ENCODE measurements around the gene PMIS2.
"Not testable (repeated sequence)": the region's sequence is repeated elsewhere in the genome, so short reads cannot be mapped to it uniquely, and the experiment has no call there.

Gene PMIS2

DNA sequence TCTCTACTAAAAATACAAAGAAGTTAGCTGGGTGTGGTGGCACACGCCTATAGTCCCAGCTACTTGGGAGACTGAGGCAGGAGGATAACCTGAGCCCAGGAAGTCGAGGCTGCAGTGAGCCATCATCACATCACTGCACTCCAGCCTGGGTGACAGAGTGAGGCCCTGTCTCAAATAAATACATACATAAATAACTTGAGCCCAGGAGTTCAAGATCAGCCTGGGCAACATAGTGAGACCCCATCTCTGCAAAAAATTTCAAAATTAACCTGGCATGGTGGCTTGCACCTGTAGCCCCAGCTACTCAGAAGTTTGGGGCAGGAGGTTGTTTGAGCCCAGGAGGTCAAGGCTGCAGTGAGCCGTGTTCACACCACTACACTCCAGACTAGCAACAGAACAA lies 9.1 kb downstream of the PMIS2 start:
- not testable (repeated sequence) for DNase-seq

DNA sequence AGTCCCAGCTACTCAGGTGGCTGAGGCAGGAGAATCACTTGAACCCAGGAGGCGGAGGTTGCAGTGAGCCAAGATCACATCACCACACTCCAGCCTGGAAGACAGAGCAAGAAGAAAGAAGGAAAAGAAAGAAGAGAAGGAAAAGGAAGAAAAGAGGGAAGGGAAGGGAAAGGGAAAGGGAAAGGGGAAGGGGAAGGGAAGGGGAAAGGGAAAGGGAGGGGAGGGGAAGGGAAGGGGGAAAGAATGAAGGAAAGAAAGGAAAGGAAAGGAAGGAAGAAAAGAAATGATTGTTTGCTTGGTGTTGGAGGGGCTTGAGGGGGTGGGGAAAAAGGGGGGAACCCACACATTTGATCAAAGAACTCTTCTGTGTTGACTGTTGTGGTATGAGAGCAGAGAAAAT lies 10.0 kb downstream of the PMIS2 start:
- DNase-seq: no peak

DNA sequence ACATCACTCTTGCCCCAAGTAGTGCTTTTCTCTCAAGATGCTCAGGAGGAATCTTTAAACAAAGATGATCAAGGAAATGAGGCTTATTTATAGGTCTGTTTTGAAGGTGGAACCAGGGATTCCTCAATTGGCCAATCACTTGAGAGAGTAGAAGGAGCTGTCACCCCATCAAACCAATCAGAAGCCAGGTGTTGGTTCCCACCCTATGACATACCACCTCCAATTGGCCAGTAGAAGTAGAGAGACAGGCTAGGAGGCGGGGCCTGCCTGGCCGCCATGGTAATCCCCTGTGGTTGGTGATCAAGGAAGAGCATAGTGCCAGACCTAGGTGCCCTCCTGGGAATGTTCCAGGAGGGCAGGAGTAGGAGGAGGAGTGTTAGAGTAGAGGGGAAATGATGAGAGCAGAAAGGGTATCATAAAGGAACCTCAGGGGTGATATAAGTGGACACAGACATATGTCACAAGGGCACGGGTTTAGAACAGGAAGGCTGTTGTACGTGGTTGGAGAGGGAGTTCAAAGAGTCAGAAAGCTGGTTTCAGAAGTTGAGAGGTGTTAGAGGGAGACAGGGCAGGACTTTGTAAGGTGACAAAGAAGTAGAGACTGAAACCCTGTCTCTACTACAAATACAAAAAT lies 10.5 kb downstream of the PMIS2 start:
- no peak for DNase-seq

DNA sequence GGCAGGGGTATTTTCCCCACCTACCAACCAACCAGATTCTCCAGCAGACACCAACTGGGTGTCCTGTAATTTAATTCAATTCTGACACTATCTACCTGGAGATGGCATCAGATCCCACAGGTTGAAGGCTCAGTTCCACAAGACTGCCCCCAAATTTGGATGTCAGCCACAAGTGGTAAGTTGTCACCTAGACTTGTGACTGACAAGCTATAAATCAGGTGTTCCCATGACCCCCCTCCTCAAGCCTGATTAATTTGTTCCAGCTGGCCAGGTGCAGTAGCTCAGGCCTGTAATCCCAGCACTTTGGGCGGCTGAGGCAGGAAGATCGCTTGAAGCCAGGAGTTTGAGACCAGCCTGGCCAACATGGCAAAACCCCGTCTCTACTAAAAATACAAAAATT lies 16.0 kb downstream of the PMIS2 start:
- no peak for DNase-seq

DNA sequence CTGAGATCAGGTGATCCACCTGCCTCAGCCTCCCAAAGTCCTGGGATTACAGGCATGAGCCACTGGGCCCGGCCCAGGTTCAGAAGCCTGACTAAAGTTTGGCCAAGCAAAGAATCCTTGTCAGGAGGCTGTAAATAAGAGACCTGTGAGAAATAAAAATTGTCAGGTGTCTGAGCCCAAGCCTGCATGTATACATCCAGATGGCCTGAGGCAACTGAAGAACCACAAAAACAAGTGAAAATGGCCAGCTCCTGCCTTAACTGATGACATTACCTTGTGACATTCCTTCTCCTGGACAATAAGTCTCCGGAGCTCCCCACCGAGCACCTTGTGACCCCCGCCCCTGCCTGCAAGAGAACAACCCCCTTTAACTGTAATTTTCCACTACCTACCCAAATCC lies 18.5 kb downstream of the PMIS2 start:
- not testable (repeated sequence) for DNase-seq

DNA sequence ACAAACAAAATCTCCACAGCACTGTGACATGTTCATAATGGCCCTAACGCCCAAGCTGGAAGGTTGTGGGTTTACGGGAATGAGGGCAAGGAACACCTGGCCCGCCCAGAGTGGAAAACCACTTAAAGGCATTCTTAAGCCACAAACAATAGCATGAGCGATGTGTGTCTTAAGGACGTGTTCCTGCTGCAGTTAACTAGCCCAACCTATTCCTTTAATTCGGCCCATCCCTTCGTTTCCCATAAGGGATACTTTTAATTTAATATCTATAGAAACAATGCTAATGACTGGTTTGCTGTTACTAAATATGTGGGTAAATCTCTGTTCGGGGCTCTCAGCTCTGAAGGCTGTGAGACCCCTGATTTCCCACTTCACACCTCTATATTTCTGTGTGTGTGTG lies 21.2 kb downstream of the PMIS2 start:
- not testable (repeated sequence) for DNase-seq

DNA sequence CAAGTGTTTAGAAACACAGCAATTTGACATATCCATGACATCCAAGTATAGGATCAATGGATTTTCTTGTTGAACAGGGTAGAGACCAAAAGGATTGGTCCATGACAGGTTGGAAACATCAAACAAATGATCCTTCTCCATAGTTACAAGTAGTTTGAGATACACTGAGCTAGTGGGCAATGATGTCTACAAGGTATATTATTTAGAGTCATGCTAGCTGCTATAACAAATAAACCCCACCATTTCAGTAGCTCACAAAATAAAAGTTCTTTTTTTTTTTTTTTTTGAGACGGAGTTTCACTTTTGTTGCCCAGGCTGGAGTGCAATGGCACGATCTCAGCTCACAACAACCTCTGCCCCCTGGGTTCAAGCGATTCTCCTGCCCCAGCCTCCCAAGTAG lies 21.7 kb downstream of the PMIS2 start:
- DNase-seq: no peak

DNA sequence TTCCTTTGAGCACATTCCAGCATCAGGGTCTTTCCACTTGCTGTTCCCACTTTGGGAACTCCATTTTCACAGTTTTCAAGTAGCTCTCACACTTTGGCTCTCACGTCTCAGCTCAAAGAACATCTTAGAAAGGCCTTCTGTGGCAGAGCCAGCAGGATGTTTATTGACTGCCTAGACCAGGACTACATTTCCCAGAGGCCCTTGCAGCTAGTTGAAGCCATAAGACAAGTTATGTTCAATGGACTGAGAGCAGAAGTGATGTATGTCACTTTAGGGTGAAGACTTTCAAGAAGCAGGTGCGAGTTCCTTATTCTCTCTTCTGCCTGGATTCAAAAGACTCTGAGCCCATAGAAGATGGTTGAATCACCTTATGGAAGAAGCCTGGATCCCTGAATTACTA lies 22.3 kb downstream of the PMIS2 start:
- no peak for DNase-seq

DNA sequence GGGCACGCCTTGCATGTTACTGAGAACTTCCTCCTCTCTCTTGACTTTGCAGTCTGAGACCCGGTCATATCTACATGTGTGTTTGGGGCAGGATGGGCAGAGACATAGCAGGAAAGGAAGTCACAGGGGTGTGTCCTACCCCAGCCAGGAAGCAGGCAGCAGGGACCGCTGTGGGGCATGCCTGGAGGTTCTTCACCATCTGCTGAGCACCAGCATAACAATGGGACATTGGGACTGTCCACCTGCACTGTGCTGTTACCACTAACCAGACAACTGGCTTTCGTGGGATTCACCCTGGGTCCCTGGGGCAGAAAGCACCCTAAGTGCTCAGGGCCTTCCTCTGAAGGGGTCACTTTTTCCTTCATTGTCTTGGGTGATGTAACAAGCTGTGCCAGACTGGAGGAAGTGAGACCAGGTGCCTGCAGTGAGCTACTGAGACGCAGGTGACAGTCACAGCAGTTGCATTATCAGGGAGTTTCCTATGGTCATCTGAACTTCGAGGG lies 23.9 kb downstream of the PMIS2 start:
- no peak for DNase-seq

DNA sequence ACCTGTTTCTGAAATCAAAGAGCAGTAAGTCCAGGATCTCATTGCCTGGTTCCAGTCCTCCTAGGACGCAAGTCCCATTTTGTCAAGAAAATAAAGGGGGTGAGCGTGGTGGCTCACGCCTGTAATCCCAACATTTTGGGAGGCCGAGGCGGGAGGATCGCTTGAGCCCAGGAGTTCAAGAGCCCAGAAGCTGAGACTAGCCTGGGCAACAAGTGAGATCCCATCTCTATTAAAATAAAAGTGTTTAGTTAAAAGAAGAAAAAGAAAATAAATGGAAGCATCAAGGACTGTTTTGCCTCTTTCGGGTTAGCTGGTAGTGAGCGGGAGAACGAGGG lies 26.2 kb downstream of the PMIS2 start:
- no peak for DNase-seq

DNA sequence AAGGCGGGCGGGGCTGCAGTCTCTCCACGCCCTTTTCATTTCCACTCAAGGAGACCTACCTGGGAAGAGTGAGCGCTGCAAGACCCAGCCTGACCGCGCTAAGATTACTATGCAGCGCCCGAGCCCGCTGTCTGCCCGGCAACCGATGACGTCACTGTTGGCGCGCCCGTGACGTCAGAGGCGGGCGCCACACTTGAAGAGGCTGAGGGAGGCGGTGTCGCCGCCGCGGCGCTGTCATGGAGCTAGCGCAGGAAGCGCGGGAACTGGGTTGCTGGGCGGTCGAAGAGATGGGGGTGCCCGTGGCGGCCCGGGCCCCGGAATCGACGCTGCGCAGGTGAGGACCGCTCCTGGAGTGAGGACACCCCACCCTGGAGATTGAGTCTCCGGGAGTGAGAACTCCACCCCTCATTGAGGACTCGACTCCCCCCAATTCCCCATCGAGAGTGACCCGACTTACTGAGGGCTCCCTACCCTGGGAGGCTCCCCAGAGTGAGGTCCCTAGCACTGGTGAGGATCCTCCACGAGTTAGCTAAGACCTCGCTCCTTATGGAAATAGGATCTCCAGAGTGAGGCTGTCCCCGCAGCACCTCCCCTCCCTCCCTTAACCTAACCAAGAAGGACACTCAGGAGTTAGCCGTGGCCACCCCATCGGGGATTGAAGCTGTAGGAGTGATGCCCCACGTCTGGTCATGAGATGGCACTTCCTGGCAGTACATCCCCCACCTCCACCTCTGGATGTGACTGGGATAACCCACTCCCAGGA lies 26.8 kb downstream of the PMIS2 start, which contains the start of gene HAUS5:
TSS of gene HAUS5 (plus strand) at position 177 of the 763 bp plus-strand sequence. CDS start at position 237, 60 bp downstream.
- peak; percentile 67 for DNase-seq

DNA sequence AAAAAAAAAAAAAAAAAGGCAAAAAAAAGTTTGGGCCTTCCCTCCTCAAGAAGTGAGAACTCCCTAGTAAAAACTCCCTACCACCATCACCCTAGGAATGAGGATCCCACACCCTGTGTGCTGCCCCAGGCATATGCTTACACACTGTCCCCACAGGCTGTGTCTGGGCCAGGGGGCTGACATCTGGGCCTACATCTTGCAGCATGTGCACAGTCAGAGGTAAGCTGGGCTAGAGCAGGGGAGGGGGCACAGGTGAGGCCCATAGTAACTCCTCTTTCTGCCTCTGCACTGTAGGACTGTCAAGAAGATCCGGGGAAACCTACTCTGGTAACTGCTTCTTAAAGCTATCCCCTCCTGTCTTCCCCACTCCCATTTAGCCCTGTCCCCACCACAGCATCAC lies 27.6 kb downstream of the PMIS2 start:
- no peak for DNase-seq

DNA sequence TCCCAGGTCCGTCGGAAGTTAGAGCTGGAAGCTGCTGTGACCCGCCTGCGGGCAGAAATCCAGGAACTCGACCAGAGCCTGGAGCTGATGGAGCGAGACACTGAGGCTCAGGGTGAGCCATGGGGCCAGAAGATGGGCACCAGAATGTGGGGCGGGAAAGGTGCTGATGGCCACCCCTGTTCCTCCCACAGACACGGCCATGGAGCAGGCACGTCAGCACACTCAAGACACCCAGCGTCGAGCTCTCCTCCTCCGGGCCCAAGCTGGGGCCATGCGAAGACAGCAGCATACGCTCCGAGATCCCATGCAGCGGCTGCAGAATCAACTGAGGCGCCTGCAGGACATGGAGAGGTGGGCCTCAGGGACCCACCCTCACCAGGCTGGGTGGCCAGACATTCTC lies 29.1 kb downstream of the PMIS2 start:
- no peak for DNase-seq

DNA sequence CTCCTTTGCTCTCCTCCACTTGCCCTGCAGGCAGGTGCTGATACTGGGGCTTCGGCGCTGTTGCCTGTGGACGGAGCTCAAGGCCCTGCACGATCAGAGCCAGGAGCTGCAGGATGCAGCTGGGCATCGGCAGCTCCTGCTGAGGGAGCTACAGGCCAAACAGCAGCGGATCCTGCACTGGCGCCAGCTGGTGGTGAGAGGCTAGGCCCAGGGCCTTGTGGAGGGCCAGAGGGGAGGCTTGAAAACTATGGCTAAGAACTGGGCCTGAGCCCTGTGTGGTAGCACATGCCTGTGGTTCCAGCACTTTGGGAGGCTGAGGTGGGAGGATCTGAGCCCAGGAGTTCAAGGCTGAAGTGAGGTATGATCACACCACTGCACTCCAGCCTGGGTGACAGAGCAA lies 32.9 kb downstream of the PMIS2 start:
- DNase-seq: no peak

DNA sequence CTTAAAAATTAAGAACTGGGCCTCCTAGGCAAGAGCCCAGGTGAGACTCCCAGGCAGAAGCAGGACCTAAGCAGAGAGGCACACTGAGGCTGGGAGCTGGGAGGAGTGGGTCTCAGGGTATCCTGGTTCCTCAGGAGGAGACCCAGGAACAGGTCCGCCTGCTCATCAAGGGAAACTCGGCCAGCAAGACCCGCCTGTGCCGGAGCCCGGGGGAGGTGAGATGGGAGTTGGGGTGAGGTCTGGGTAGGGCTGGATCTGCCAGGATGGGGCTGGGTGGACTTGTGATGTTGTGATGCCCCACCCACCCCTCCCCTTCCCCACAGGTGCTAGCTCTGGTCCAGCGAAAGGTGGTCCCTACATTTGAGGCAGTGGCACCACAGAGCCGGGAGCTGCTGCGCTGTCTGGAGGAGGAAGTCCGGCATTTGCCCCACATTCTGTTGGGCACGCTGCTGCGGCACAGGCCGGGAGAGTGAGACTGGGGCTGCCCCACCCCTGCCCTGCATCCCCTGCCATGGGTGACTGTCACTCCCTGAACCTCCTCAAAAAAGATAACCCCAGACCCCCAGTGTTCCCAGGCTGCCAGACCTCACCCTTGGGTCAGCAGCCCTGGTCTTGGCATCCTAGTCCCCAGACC lies 33.4 kb downstream of the PMIS2 start:
- no peak for DNase-seq

DNA sequence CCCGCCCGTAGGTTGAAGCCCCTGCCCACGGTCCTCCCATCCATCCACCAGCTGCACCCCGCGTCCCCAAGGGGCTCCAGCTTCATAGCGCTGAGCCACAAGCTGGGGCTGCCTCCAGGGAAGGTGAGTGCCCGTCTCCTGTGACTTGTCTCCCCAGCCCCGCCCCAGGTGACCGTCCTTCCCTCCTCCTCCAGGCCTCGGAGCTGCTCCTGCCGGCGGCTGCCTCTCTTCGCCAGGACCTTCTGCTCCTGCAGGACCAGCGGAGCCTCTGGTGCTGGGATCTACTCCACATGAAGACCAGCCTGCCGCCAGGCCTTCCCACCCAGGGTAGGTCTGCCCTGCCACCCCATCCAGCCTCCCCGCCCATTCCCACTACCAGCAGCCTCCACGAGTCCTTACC lies 34.0 kb downstream of the PMIS2 start:
- no peak for DNase-seq

DNA sequence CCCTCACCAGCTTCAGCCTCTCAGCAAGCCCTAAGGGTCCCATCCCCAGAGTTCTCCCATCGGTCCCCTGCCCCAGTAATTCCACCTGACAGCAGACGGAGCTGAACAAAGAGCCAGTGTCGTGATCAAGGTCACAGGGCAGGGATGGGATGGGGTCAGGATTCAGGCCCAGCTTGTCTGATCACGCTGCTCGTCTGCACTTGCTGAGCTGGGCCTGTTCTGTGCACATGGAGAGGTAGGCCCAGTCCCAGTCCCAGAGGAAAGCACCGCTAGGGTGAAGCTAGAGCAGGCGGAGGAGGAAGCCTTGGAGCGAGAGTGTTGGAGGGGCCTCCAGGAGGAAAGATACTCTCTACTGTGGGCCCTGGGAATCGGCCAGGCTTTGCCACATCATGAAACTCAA lies 35.7 kb downstream of the PMIS2 start:
- no peak for DNase-seq

DNA sequence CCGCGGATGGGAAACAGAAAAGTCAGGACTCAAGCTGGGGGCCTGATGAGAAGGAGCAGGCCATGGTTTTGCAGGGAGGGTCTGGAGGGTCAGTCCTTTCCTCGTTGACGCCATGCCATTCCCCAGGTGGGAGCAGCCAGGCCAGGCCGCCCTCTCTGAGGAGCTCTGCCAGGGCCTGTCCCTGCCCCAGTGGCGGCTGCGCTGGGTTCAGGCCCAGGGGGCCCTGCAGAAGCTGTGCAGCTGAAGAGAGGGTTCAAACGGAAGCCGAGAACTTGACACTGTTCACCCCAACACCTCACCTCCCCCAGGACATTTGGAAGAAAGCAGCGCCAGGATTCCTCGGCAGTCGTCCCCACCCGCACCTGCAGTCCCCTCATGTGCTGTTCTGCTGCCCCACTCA lies 36.8 kb downstream of the PMIS2 start:
- DNase-seq: no peak

DNA sequence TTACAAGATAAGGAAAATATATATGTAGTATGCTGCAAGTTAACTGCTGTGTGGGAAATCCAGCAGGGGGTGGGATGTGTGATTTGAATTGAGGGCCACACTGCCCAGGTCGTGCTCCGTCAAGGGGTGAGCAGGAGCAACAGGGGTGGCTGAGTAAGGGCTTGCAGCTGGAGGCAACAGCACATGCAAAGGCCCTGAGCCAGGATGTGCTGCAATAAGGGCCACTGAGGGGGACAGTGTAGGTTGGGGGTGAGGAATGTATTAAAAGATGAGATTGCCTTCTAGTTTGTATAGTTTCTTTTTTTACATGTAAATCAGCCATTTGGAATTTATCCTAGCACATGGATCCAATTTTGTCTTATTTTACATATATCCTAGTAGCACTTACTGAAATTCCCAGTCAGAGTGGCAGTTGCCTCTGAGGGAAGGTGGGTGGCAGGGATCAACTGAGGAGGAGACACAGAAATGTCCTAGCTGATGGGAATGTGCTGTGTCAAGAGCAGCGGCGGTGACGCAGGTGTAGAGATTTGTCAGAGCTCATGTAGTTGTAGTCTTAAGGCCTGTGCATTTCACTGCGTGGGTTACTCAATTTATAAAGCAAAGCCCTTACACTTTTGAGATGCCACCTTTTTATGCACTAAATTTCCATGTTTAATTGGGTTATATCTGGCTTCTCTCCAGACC lies 37.5 kb downstream of the PMIS2 start:
- no peak for DNase-seq

DNA sequence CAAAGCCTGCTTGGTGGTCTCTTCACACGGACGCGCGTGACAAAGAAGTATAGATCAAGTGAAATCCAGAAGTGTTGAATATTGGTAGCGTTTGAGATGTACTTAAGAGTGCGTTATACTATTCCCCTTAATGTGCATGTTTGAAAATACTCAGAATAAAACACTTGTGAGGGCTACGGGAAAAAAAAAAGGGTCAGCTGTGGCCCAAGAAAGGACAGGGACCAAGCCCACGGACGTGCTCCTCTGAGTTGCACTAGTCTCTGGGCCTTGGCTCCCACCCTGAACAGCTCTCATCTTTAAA lies 42.2 kb downstream of the PMIS2 start:
- no peak for DNase-seq

DNA sequence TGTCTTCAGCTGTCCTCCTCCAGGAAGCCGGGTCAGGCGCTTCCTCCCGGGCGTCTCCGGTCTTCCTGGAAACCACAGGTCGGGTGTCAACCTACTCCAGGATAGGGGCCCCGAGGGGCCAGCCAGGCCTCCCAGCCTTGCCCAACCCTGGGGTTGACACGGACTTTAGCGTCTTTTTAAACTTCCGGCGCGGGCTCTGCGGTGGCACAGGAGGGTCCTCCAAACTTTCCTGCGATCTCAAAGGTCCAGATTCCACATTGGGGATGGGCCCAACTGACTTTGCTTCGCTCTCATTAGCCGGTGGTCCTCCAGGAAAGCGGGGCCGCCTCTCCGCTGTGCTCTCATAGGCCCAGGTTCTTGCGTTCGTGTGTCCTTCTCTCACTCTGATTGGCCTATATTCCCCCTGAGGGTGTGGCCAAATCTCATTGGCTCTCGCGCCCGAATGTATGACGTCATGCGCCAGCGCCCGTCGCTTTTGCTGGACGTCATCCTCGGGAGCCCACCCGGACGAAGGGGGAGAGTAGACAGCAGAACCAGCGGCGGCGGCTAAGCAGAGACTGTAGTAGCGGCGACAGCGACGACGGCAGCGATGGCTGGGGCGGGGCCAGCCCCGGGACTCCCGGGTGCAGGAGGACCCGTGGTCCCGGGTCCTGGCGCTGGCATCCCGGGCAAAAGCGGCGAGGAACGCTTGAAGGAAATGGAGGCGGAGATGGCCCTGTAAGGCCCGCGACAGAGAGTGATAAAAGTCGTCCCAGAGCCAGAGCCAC lies 42.8 kb downstream of the PMIS2 start, which contains the start of gene RBM42:
TSS of gene RBM42 (plus strand) at position 472 of the 767 bp plus-strand sequence. CDS start at position 590, 118 bp downstream.
- DNase-seq: peak; percentile 93

DNA sequence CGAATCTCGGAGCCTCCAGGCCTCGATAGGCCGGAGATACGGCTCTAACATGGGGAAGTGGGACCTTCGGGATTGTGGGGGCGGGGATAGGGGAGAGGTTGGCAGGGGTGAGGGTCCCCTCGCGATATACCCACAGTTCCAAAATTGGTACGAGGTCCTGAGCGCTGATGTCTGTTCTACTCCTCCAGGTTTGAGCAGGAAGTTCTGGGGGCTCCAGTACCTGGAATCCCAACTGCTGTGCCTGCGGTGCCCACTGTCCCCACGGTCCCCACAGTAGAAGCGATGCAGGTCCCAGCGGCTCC lies 43.3 kb downstream of the PMIS2 start:
- DNase-seq: no peak
